Amniotic stem cell (primary cell): ENCODE results near the gene PUSL1.

Experiments used
- DNase-seq: peaks from one replicate; lab custom pipeline; 2025; lab: John Stamatoyannopoulos, UW

Gene PUSL1

DNA sequence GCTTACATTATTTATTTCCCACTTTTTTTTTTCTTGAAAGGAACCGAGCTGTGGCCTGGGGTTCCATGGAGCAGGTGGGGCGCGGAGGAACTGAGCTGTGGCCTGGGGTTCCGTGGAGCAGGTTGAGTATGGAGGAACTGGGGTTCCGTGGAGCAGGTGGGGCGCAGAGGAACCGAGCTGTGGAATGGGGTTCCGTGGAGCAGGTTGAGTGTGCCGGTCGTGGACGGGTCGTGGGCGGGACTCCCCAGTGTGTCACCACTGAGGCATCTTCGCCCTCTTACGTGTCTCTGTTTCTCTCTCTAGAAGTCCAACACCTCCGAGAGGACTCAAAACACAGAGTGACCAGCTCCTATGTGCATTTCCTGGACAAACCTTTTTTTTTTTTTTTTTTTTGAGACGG is 29.4 kb upstream of the PUSL1 start:
- no peak for DNase-seq

GRCh38 chr1:1280782-1281481 is 27.5 kb upstream of the PUSL1 start:
- no peak for DNase-seq

DNA sequence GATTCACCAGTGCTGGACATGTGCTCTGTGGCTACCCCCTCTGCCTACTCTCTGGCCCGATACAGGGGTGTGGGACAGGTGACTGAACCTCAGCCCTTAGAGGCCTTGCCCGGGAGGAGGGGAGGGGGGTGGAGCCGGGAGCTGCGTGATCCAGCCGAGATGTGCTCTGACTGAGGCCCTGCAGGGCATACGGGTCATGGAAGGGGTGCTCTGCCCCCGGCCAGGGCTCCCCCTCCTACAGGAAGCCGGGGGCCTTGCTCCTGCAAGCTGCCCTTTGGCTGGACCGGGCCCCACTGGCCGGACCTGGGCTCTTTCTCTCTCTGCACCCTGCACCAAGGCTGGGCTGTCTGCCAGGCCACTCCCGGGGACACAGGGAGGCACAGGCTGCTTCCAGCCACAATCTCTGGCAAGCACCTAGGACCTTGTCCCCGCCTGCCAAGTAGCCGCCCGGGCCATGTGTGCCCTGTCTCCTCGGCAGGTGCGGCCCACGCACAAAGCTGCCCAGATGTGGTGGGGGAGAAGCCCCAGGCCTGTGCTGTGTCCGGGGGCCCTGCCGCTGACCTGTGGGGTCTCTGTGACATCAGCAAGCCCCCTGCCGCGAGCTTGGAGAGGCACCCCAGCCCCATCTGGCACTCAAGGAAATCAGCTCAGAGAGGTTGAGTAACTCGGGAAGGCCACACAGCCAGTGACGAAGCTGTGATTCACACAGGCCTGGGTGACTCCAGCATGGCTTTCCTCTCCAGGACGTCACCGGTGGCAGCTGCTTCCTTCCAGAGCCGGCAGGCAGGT is 26.7 kb upstream of the PUSL1 start:
- no peak for DNase-seq

DNA sequence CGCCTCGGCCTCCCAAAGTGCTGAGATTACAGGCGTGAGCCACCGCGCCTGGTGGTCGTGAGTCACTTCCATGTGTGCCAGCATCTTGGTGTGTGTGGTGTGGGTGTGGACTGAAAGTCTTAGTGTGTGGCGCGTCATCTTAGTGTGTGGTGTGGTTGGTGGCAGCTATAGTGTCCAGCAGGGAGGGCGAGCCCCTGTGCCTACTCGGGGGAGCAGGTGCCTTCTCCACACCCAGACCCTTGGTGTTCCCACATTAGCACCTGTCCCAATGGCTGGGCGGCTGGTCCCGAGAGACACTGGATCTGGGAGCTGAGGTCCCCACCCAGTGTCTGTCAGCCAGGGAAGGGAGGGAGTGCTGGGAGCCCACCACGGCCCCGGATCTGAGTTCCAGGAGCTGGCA is 25.4 kb upstream of the PUSL1 start:
- no peak for DNase-seq

GRCh38 chr1:1283821-1284220 is 24.6 kb upstream of the PUSL1 start:
- no peak for DNase-seq

- DNase-seq, result no peak
Measured at GRCh38 chr1:1284221-1285101, 23.9 kb upstream of the PUSL1 start.

DNA sequence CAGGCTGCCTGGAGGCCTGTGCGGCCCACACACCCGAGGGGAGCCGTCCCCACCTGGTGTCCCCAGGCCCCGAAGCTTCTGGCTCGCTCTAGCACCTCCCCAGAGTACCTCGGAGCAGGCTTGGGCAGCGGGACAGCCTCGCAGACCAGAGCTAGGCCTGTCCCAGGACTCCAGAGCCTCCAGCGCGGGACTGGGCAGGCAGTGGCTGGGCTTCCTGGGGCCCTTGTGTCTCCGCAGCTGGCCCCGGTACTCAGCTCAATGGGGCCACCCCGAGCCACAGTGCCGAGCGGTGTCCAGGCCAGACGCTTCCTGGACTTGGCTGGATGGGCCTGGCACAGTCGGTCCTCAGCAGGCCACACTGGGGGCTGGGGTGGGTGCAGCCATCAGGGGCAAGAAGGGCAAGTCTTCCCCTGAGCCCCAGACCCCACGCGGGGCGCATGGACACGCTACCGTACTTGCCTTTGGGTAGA is 23.3 kb upstream of the PUSL1 start:
- DNase-seq, result no peak

DNA sequence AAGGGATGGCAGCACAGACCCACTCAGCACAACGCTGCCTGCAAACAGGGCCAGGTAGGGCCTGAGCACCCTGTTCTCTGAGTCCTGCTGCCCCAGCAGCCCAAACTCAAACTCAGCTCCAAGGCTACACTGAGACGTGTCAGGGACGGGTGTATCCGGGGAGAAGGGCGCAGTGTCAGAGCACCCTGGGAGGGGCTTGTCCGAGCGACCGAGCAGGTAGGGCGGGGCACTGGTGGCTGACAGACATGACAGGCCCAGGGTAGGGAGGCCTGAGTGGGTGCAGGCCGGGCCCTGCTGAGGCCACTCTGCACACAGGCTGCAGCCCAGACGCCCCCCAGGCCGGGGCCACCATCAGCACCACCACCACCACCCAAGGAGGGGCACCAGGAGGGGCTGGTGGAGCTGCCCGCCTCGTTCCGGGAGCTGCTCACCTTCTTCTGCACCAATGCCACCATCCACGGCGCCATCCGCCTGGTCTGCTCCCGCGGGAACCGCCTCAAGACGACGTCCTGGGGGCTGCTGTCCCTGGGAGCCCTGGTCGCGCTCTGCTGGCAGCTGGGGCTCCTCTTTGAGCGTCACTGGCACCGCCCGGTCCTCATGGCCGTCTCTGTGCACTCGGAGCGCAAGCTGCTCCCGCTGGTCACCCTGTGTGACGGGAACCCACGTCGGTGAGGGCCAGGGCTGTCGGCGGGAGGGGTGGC is 22.6 kb upstream of the PUSL1 start:
- DNase-seq, result no peak

- DNase-seq, result no peak
Measured at GRCh38 chr1:1286313-1287261, 21.8 kb upstream of the PUSL1 start.

- DNase-seq, result no peak
Measured at GRCh38 chr1:1287288-1288110, 20.9 kb upstream of the PUSL1 start.

DNA sequence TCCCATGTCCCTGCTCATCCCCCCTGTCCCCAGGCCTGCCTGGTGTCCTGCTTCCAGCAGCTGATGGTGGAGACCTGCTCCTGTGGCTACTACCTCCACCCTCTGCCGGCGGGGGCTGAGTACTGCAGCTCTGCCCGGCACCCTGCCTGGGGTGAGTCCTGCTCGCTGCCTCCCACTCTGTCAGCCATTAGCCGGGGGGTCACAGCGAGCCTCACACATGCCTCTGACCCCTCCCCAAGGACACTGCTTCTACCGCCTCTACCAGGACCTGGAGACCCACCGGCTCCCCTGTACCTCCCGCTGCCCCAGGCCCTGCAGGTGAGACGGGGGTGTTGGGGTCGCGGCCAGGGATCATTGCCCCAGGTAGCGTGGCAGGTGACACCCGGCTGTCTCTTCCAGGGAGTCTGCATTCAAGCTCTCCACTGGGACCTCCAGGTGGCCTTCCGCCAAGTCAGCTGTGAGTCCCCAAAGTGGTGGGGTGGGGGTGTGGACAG is 18.1 kb upstream of the PUSL1 start:
- DNase-seq, result no peak

- no peak for DNase-seq
Measured at GRCh38 chr1:1291023-1291528, 17.3 kb upstream of the PUSL1 start.

- DNase-seq, result no peak
Measured at GRCh38 chr1:1291548-1292441, 16.6 kb upstream of the PUSL1 start.

DNA sequence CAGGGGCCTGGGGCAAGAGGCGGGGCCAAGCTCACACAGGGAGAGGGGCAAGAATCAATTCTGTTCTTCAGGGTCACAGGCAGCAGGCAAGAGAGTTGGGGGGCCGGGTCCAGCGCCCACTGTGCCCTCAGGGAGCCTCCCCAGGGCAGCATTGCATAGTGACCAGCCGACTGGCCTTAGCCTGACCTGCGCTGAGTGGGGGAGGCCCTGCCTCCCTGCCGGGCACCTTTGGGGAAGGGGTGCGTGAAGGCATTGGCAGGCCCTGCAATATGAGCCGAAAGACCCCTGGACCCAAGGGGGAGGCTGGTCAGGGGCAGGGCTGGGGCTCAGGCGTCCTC is 16.0 kb upstream of the PUSL1 start:
- no peak for DNase-seq

DNA sequence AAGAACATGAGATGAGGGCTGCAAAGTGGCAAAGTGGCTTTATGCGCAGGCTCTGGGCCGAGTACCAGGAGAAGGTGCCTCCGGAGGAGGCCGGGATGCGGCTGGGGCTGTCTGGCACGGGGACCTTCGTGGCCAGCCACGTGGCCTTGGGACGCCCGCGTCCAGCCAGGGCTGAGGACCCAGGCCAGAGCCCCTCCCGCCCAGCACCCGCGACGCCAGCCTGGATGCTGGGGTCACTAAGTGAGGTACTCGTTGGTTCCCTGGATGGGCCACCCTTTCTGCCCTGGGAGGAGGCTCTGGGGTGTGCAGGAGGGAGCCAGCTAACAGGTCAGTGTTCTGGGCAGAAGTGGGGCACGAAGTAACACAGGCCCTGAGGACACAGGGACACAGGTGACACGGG is 15.5 kb upstream of the PUSL1 start:
- DNase-seq, result no peak

DNA sequence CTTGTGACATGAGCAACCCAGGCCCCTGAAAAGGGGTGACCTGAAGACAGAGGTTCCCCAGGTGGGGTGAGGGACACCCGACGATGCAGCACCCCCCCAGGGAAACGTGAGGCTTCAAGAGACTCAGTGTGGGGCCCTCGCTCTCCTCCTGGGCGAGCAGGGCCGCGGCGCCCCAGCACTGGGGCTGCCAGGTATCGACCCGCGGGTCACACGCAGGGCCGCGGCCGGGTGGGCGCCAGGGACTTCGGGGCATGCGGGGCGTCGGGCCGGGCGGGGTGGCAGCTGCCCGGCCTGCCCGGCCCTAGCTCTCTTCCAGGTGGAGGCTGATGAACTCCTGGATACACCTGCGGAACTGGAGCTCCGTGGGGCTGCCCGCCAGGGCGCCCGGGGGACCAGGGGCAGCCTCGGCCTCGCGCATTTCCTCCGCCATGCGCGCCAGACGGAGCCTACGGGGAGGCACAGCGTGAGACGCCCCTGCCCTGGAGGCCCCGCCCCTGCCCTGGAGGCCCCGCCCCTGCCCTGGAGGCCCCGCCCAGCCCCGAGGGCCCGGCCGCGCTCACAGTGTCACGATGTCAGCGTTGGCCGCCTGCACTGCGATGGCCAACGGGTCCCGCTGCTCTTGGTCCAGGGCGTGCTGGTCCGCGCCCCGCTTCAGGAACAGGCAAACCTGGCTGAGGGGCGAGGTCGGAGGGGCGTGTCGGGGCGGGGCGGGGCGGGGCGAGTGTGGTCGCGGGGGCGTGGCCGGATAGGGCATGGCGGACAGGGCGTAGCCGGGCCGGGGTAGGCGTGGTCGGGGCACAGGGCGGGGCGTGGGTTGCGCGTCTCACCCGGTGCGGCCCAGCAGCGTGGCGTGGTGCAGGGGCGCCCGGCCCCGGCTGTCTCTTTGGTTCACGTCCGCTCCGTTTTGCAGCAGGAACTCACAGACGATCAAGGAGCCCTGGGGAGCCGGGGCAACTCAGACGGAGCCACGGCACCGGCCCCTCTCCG is 14.8 kb upstream of the PUSL1 start:
- no peak for DNase-seq

GRCh38 chr1:1294250-1294890 is 14.0 kb upstream of the PUSL1 start:
- DNase-seq, result no peak
